ENCODE measurements around the gene FKBP8.

Gene FKBP8

GRCh38 chr19:18520848-18521691 is 22.3 kb downstream of the FKBP8 start:
- no peak for DNase-seq

GRCh38 chr19:18519962-18520847 is 23.2 kb downstream of the FKBP8 start:
- DNase-seq = peak in 1 of 2 experiments; percentile 48

GRCh38 chr19:18518639-18519038 is 24.7 kb downstream of the FKBP8 start:
- no peak for DNase-seq

GRCh38 chr19:18517606-18518005 is 25.8 kb downstream of the FKBP8 start:
- no peak for DNase-seq

- no peak for DNase-seq
Measured at GRCh38 chr19:18515959-18516358, 27.4 kb downstream of the FKBP8 start.

GRCh38 chr19:18514800-18515682 is 28.3 kb downstream of the FKBP8 start:
- DNase-seq = no peak

- no peak for DNase-seq
Measured at GRCh38 chr19:18513868-18514267, 29.5 kb downstream of the FKBP8 start.

GRCh38 chr19:18510216-18510615 is 33.2 kb downstream of the FKBP8 start:
- no peak for DNase-seq

- no peak for DNase-seq
Measured at GRCh38 chr19:18508585-18508984, 34.8 kb downstream of the FKBP8 start.

GRCh38 chr19:18507727-18508440 is 35.5 kb downstream of the FKBP8 start:
- no peak for DNase-seq

GRCh38 chr19:18507021-18507726 is 36.2 kb downstream of the FKBP8 start:
- peak; percentile 97 to 98 for DNase-seq

GRCh38 chr19:18506101-18506930 is 37.1 kb downstream of the FKBP8 start:
- DNase-seq = no peak

GRCh38 chr19:18504886-18505610 is 38.3 kb downstream of the FKBP8 start:
- no peak for DNase-seq

GRCh38 chr19:18503971-18504885 is 39.1 kb downstream of the FKBP8 start:
- DNase-seq = peak in 1 of 2 experiments; percentile 31

GRCh38 chr19:18503337-18503970 is 39.9 kb downstream of the FKBP8 start:
- no peak for DNase-seq

GRCh38 chr19:18502638-18503294 is 40.6 kb downstream of the FKBP8 start:
- DNase-seq = no peak

GRCh38 chr19:18502246-18502637 is 41.1 kb downstream of the FKBP8 start:
- DNase-seq = no peak

GRCh38 chr19:18501832-18502231 is 41.5 kb downstream of the FKBP8 start:
- no peak for DNase-seq

Data from cerebellar nuclear complex (tissue), 1 donor.